Hepatocyte (in vitro differentiated cells): ENCODE data around the gene ATF7IP2.

ENCODE experiments used
- EZH2 ChIP-seq: fragments of 200-600 bp; sonication (generic); IDR thresholded peaks from 2 replicates; pipeline ENCODE4 v1.6.1; 2016; ENCODE audit warnings: antibody characterized with exemption, mild to moderate bottlenecking, borderline replicate concordance
- TF ChIP-seq, protein P1 (sequence below): fragments of 200-600 bp; sonication (generic); IDR thresholded peaks from 2 replicates; pipeline ENCODE4 v1.5.1; 2016; ENCODE audit warnings: antibody characterized with exemption, mild to moderate bottlenecking; ENCODE audit not compliant: poor library complexity

DNA sequence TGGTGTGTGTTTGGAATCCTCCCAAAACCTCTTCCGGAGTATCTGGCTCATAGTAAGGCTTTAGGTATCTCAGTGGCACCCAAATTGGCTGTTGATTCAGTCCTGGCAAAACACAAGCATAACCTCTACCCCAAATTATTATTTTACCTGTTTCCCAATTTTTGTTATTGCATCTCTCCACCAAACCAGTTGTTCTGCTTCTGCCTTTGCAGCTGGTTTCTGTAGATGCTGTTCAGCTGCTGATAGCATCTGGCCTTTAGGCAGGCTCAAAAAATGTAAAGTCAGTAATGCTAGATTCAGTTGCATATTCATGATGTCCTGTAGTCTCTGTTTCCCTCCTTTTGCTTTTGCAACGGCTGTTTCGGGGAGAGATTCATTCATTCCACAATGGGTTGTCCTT lies 33.8 kb downstream of the ATF7IP2 start:
- TF ChIP-seq, protein P1, sequence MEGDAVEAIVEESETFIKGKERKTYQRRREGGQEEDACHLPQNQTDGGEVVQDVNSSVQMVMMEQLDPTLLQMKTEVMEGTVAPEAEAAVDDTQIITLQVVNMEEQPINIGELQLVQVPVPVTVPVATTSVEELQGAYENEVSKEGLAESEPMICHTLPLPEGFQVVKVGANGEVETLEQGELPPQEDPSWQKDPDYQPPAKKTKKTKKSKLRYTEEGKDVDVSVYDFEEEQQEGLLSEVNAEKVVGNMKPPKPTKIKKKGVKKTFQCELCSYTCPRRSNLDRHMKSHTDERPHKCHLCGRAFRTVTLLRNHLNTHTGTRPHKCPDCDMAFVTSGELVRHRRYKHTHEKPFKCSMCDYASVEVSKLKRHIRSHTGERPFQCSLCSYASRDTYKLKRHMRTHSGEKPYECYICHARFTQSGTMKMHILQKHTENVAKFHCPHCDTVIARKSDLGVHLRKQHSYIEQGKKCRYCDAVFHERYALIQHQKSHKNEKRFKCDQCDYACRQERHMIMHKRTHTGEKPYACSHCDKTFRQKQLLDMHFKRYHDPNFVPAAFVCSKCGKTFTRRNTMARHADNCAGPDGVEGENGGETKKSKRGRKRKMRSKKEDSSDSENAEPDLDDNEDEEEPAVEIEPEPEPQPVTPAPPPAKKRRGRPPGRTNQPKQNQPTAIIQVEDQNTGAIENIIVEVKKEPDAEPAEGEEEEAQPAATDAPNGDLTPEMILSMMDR, result no peak
- no peak for TF ChIP-seq EZH2
